ENCODE data around the gene DZIP1L. TPM values are rescaled to one million over a fixed set of nuclear protein-coding genes. Genes with fewer than 3 reads are reported as not detected.

Gene DZIP1L
- total and polyA plus RNA-seq, 9 of the 15 experiments (the other 6 are each of a cell fraction or from before 2014, with no cell fraction given) = 0.03 to 1.5 (median 0.48) TPM; not detected in 1

DNA sequence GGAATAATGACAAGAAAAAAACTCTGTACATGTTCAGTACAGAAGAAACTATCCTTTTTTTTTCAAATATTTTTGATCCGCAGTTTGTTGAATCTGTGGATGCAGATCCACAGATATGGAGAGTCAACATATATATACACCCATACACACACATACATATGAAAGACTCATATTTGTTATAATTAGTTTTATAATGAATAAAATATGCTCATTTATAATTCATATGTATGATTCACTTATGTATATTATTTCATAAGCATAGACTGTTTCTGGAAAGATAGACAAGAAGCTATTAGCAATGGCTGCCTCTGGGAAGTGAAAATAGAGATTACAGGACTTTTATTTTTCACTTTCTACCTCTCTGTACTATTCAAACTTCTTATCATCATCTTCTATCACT, 9.8 kb downstream of the DZIP1L start:
- Histone ChIP-seq H3K4me2 (ENCODE audit: insufficient read depth, low read length) (no peak overlapping the region), H3K27ac (ENCODE audit: extremely low read depth, low read depth, low read length) (no peak overlapping the region), H3K9me3 (replicated peaks; ENCODE audit: control insufficient read depth, insufficient read depth, low read depth, low read length) (no peaks in the 10 kb centered on the region), H3K27me3 (ENCODE audit: control insufficient read depth in 2 of 2, insufficient read depth in 2 of 2, low read length in 2 of 2) (peaks cover 0 to 16% of the 10 kb centered on the region in 2 experiments; a peak in 2 of 5 replicates), H3K79me2 (ENCODE audit: control insufficient read depth, insufficient read depth, low read length) (no peaks in the 10 kb centered on the region), H3K4me1 (replicated peaks in 1 of 2; ENCODE audit: control insufficient read depth in 2 of 2, insufficient read depth in 2 of 2, low read length in 2 of 2) (peaks cover 0 to 6% of the 10 kb centered on the region in 2 experiments; a peak in 1 of 5 replicates), H3K4me3 (no peak overlapping the region), H3K36me3 (ENCODE audit: control insufficient read depth, insufficient read depth, low read length) (no peaks in the 10 kb centered on the region), H2AFZ (ENCODE audit: low read depth, low read length) (no peak overlapping the region), H3K9me1 (ENCODE audit: control insufficient read depth, insufficient read depth, low read length) (no peaks in the 10 kb centered on the region), H3K9ac (ENCODE audit: insufficient read depth in 1 of 2, low read depth in 2 of 2, low read length in 2 of 2) (no peak overlapping the region), H4K20me1 (replicated peaks; ENCODE audit: control insufficient read depth, insufficient read depth, low read length) (no peaks in the 10 kb centered on the region)
- POLR2A ChIA-PET = no interaction called here
- DNase-seq (ENCODE audit: extremely low read depth in 1 of 4, low spot score in 3 of 4) (no peak), FAIRE-seq (no peak), ATAC-seq (no peak)
- WGBS (ENCODE audit: insufficient coverage, low coverage, missing lambda C conversion rate) = 90% methylated on average over 1 of the region's 1 CpG
- BruUV-seq (replicated peaks) = no TSS peak
- CTCF ChIA-PET (ENCODE audit: low intra/inter-chr PET ratio) = no interaction called here
- in situ Hi-C loops (cut with MboI) = no loop called here
- intact Hi-C loops (cut with micrococcal nuclease) = no loop called here
- TF ChIP-seq BDP1 (IDR thresholded peaks at IDR 0.05; ENCODE audit: insufficient read depth, insufficient read length) = no peak
- no peak for TF ChIP-seq HDAC8 (tag; IDR thresholded peaks at IDR 0.05)
- TF ChIP-seq, protein P1, sequence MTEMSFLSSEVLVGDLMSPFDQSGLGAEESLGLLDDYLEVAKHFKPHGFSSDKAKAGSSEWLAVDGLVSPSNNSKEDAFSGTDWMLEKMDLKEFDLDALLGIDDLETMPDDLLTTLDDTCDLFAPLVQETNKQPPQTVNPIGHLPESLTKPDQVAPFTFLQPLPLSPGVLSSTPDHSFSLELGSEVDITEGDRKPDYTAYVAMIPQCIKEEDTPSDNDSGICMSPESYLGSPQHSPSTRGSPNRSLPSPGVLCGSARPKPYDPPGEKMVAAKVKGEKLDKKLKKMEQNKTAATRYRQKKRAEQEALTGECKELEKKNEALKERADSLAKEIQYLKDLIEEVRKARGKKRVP (CRISPR knock-in tag; IDR thresholded peaks at IDR 0.05) = no peak
- no peak for TF ChIP-seq NCOR1 (IDR thresholded peaks at IDR 0.05)
- TF ChIP-seq POLR2G (IDR thresholded peaks at IDR 0.05; ENCODE audit: low read depth, low read length) = no peak
- no peak for TF ChIP-seq KLF1 (tag; IDR thresholded peaks at IDR 0.05)
- TF ChIP-seq KDM5B (IDR thresholded peaks at IDR 0.05; ENCODE audit: insufficient replicate concordance, low read depth, low read length) = no peak
- no peak for TF ChIP-seq SNRNP70 (optimal IDR thresholded peaks at IDR 0.05; ENCODE audit: low read depth, low read length)
- TF ChIP-seq IRF2 (CRISPR knock-in tag; IDR thresholded peaks at IDR 0.05) = no peak
- no peak for TF ChIP-seq ELF4 (CRISPR knock-in tag; IDR thresholded peaks at IDR 0.05)
- no peak for TF ChIP-seq HMG20B (CRISPR knock-in tag; IDR thresholded peaks at IDR 0.05)
- no peak for TF ChIP-seq ZNF41 (CRISPR knock-in tag; conservative IDR thresholded peaks at IDR 0.05)
- TF ChIP-seq, protein P2, sequence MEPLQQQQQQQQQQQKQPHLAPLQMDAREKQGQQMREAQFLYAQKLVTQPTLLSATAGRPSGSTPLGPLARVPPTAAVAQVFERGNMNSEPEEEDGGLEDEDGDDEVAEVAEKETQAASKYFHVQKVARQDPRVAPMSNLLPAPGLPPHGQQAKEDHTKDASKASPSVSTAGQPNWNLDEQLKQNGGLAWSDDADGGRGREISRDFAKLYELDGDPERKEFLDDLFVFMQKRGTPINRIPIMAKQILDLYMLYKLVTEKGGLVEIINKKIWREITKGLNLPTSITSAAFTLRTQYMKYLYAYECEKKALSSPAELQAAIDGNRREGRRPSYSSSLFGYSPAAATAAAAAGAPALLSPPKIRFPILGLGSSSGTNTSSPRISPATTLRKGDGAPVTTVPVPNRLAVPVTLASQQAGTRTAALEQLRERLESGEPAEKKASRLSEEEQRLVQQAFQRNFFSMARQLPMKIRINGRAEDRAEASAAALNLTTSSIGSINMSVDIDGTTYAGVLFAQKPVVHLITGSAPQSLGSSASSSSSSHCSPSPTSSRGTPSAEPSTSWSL (CRISPR knock-in tag; IDR thresholded peaks at IDR 0.05; ENCODE audit: borderline replicate concordance) = no peak

Measured in K562 (cell line).